Neural cell (in vitro differentiated cells): ENCODE measurements around the gene DOCK2. TPM values are rescaled to one million over a fixed set of nuclear protein-coding genes. Genes with fewer than 3 reads are reported as not detected.

Source experiments
- H2AFZ ChIP-seq: fragments of 200-600, 300-800 bp; sonication (generic), shearing (Covaris generic); 2 replicates; pipeline ENCODE4 v1.6.0; 2014; ENCODE audit warnings: low read depth, mild to moderate bottlenecking, antibody characterized with exemption, low read length, moderate library complexity
- H3F3A ChIP-seq: fragments of 200-600 bp; shearing (Covaris generic); 2 replicates; pipeline ENCODE4 v1.6.1; 2016; ENCODE audit warnings: mild to moderate bottlenecking, moderate library complexity, mixed read lengths, antibody characterized with exemption, low read length; ENCODE audit not compliant: insufficient read depth, poor library complexity, severe bottlenecking
- H3K27ac ChIP-seq: fragments of 200-600, 300-800 bp; sonication (generic), shearing (Covaris generic); 2 replicates; pipeline ENCODE4 v1.5.1; 2014; ENCODE audit warnings: mild to moderate bottlenecking, low read length, moderate library complexity
- H3K27me3 ChIP-seq: fragments of 300-800, 200-600 bp; sonication (generic), shearing (Covaris generic); 2 replicates; pipeline ENCODE4 v1.6.0; 2014; ENCODE audit warnings: mild to moderate bottlenecking, low read depth, low read length, moderate library complexity; ENCODE audit not compliant: insufficient read depth
- H3K36me3 ChIP-seq: fragments of 300-800, 200-600 bp; sonication (generic), shearing (Covaris generic); 2 replicates; pipeline ENCODE4 v1.5.1; 2014; ENCODE audit warnings: mild to moderate bottlenecking, antibody characterized with exemption, low read length, moderate library complexity; ENCODE audit not compliant: insufficient read depth
- H3K4me2 ChIP-seq: fragments of 300-800, 200-600 bp; sonication (generic), shearing (Covaris generic); 2 replicates; pipeline ENCODE4 v1.6.0; 2014; ENCODE audit warnings: mild to moderate bottlenecking, low read length
- H3K4me3 ChIP-seq: fragments of 300-800, 200-600 bp; sonication (generic), shearing (Covaris generic); 2 replicates; pipeline ENCODE4 v1.5.1; 2014; ENCODE audit warnings: mild to moderate bottlenecking, low read length, moderate library complexity
- H3K79me2 ChIP-seq: fragments of 200-600 bp; shearing (Covaris generic); replicated peaks from 2 replicates; pipeline ENCODE4 v1.6.0; 2014; ENCODE audit warnings: mild to moderate bottlenecking, low read length, moderate library complexity; ENCODE audit not compliant: insufficient read depth
- H3K9ac ChIP-seq: fragments of 300-800, 200-600 bp; sonication (generic), shearing (Covaris generic); 2 replicates; pipeline ENCODE4 v1.6.1; 2016; ENCODE audit warnings: mild to moderate bottlenecking, low read length, mixed read lengths
- H3K9me2 ChIP-seq: fragments of 200-600 bp; shearing (Covaris generic); 2 replicates; pipeline ENCODE4 v1.6.1; 2016; ENCODE audit warnings: mild to moderate bottlenecking, low read length, mixed read lengths; ENCODE audit not compliant: insufficient read depth
- H3K9me3 ChIP-seq: fragments of 200-600, 300-800 bp; sonication (generic), shearing (Covaris generic); 2 replicates; pipeline ENCODE4 v1.6.1; 2016; ENCODE audit warnings: mild to moderate bottlenecking, mixed run types, low read length, moderate library complexity, mixed read lengths
- H4K20me1 ChIP-seq: fragments of 200-600 bp; shearing (Covaris generic); 2 replicates; pipeline ENCODE4 v1.6.1; 2016; ENCODE audit warnings: mild to moderate bottlenecking, mixed run types; ENCODE audit not compliant: insufficient read depth
- EP300 ChIP-seq: fragments of 450-650 bp; conservative IDR thresholded peaks from 2 replicates; pipeline ENCODE4 v1.6.1; 2014; ENCODE audit warnings: antibody characterized with exemption, mild to moderate bottlenecking, moderate library complexity; ENCODE audit not compliant: poor library complexity, severe bottlenecking
- EZH2 ChIP-seq: fragments of 200-600, 300-800 bp; shearing (Covaris generic), sonication (generic); IDR thresholded peaks from 2 replicates; pipeline ENCODE4 v1.6.1; 2014; ENCODE audit warnings: antibody characterized with exemption, low read length, borderline replicate concordance, mild to moderate bottlenecking; ENCODE audit not compliant: insufficient read depth, poor library complexity, severe bottlenecking
- POLR2AphosphoS5 ChIP-seq: IDR thresholded peaks from 2 replicates; pipeline ENCODE4 v1.6.1; 2012
- SMC3 ChIP-seq: fragments of 450-650 bp; conservative IDR thresholded peaks from 2 replicates; pipeline ENCODE4 v1.6.1; 2014; ENCODE audit warnings: antibody characterized with exemption, mild to moderate bottlenecking, moderate library complexity; ENCODE audit not compliant: poor library complexity
- polyA plus RNA-seq: library from polyadenylated mRNA; depleted of rRNA; stranded (reverse); fragments of >200 nt; gene quantifications from 2 replicates; pipeline ENCODE4 v1.2.3, GENCODE V29; 2014
- TF ChIP-seq, protein P1 (sequence below): fragments of 450-650 bp; IDR thresholded peaks from 2 replicates; pipeline ENCODE4 v1.5.1; 2014; ENCODE audit warnings: antibody characterized with exemption, mild to moderate bottlenecking, moderate library complexity; ENCODE audit not compliant: poor library complexity, severe bottlenecking

Gene DOCK2
- polyA plus RNA-seq, 1 donor from 2014 or later = 0.15 TPM

DNA sequence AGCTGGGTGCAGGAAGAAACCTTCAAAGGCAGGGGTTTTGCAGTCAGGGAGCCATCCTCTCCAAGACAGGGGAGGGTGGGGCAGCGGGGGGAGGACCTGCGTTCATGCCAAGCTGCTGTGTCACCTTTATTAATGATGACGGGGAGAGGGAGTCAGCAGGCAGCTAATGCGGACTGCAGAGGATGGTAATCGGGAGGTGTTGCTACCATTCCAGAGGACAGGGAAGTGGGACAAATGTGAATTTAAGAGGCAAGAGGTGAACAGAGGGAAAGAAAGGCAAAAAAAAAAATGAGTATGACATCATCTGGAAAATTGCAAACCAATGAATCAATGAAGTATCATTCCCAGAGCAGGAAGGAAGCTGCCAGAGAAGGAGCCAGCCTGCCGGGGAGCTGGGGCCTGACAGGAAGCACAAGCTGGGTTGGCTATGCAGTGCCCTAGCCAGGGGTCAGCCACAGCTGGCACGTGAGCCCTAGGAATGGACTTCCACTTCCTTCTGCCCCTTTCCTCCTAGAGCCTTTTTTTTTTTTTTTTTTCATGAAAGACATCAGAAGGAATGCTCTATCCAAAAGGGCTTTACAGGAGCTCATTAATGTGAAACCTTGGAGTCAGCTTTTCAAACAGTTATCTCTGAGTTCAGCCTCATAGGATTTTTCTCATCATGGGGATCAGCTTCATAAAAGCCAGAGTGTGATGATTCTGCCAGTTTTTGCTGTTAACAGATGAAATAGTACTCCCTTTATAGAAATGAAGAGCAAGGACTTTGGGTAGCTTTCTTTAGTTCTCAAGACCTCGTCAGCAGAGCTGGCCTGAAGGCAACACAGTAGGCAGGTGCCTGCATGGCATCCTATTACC is 334.1 kb downstream of the DOCK2 start:
- no peaks in the 10 kb centered on the region for H3K27me3 ChIP-seq
- H3K4me2 ChIP-seq = no peak overlapping the region
- H3K9ac ChIP-seq = no peak overlapping the region
- no peaks in the 10 kb centered on the region for H3K9me2 ChIP-seq
- no peak overlapping the region for H3K4me3 ChIP-seq
- H2AFZ ChIP-seq = no peak overlapping the region
- H3K27ac ChIP-seq = no peak overlapping the region
- H4K20me1 ChIP-seq = no peaks in the 10 kb centered on the region
- TF ChIP-seq POLR2AphosphoS5 (no peak), SMC3 (no peak), EP300 (no peak)
- H3K9me3 ChIP-seq = no peaks in the 10 kb centered on the region
- no peaks in the 10 kb centered on the region for H3K36me3 ChIP-seq
- no peaks in the 10 kb centered on the region for H3F3A ChIP-seq
- no peaks in the 10 kb centered on the region for H3K79me2 ChIP-seq

DNA sequence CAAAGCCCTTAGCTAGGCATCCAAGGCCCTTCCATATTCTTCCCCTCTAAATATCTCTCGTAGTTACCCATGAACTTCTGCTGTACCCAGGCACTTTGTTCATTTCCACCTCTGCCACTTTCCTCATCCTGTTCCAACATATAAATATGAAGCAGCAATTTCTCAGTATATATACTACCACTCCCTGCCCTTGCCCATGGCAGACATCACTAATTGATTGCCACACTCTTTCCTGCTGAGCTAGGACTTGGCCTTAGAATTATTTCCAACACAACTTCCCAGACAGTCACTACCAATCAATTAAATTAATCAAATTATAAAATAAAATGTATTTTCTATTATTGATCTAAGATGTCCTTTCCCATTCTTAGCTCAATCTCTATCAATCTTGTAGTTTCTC is 334.7 kb downstream of the DOCK2 start:
- Histone ChIP-seq H3F3A (no peaks in the 10 kb centered on the region), H3K79me2 (no peaks in the 10 kb centered on the region), H3K9me3 (no peaks in the 10 kb centered on the region), H2AFZ (no peak overlapping the region), H3K27ac (no peak overlapping the region), H3K4me2 (no peak overlapping the region), H3K27me3 (no peaks in the 10 kb centered on the region), H4K20me1 (no peaks in the 10 kb centered on the region), H3K36me3 (no peaks in the 10 kb centered on the region), H3K9ac (no peak overlapping the region), H3K4me3 (no peak overlapping the region), H3K9me2 (no peaks in the 10 kb centered on the region)
- TF ChIP-seq POLR2AphosphoS5 = no peak
- no peak for TF ChIP-seq SMC3
- TF ChIP-seq, protein P1, sequence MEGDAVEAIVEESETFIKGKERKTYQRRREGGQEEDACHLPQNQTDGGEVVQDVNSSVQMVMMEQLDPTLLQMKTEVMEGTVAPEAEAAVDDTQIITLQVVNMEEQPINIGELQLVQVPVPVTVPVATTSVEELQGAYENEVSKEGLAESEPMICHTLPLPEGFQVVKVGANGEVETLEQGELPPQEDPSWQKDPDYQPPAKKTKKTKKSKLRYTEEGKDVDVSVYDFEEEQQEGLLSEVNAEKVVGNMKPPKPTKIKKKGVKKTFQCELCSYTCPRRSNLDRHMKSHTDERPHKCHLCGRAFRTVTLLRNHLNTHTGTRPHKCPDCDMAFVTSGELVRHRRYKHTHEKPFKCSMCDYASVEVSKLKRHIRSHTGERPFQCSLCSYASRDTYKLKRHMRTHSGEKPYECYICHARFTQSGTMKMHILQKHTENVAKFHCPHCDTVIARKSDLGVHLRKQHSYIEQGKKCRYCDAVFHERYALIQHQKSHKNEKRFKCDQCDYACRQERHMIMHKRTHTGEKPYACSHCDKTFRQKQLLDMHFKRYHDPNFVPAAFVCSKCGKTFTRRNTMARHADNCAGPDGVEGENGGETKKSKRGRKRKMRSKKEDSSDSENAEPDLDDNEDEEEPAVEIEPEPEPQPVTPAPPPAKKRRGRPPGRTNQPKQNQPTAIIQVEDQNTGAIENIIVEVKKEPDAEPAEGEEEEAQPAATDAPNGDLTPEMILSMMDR = no peak
- TF ChIP-seq EZH2 = no peak
- no peak for TF ChIP-seq EP300

DNA sequence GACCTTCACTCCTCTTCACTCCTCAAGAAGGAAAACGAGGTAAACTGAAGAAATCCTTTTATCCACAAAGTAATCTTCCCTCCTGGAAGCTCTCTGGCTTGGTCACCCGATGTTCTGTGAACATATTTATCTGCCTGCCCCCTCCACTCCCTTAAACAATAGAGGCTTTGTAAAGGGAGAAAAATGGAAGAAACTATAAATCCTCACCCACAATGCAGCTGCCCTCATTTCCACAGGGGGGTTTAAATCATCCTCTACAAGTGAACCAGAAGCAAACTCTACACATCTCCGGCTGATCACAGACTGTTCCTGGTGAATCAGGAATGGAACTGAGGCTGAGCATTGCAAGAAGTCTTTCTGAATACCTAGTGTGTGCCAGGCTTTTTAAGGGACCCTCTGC is 336.0 kb downstream of the DOCK2 start:
- Histone ChIP-seq H3K36me3 (no peaks in the 10 kb centered on the region), H4K20me1 (no peaks in the 10 kb centered on the region), H3K79me2 (no peaks in the 10 kb centered on the region)

More for the DNA sequence above, 336.0 kb downstream of the DOCK2 start:
- Histone ChIP-seq H3K27ac (no peak overlapping the region), H3K4me2 (no peak overlapping the region), H3K4me3 (no peak overlapping the region), H3K9me2 (no peaks in the 10 kb centered on the region), H2AFZ (no peak overlapping the region), H3F3A (no peaks in the 10 kb centered on the region), H3K9me3 (no peaks in the 10 kb centered on the region), H3K9ac (no peak overlapping the region), H3K27me3 (no peaks in the 10 kb centered on the region)
- TF ChIP-seq, protein P1 = no peak
